Peyer's patch (tissue), 4 donors: ENCODE data around the gene SERINC5. TPM values are rescaled to one million over a fixed set of nuclear protein-coding genes. Genes with fewer than 3 reads are reported as not detected.

Experiments
- DNase-seq, 3 donors: peaks; one replicate each; pipeline ENCODE4 v3.0.0-alpha.2; 2017 to 2019
- H3K27ac ChIP-seq, 4 donors: fragments of 200-600 bp; sonication (generic); one replicate each; pipeline ENCODE4 v1.5.1; 2016 to 2019
- H3K27me3 ChIP-seq, 2 donors: fragments of 200-600 bp; sonication (generic); one replicate each; pipeline ENCODE4 v1.5.1; 2019
- H3K36me3 ChIP-seq, 3 donors: fragments of 200-600 bp; sonication (generic); one replicate each; pipeline ENCODE4 v1.5.1; 2016 to 2019
- H3K4me1 ChIP-seq, 4 donors: fragments of 200-600 bp; sonication (generic); one replicate each; pipeline ENCODE4 v1.5.1; 2016 to 2019
- H3K4me3 ChIP-seq, 4 donors: fragments of 200-600 bp; sonication (generic); 1 replicate in 3 of 4; 2 replicates in 1 of 4; pipeline ENCODE4 v1.5.1; 2016 to 2019; ENCODE audit warnings: mild to moderate bottlenecking in 1 of 4
- H3K9me3 ChIP-seq, 4 donors: fragments of 200-600 bp; sonication (generic); one replicate each; pipeline ENCODE4 v1.5.1; 2016 to 2019; ENCODE audit warnings: mild to moderate bottlenecking in 1 of 4
- CTCF ChIP-seq, 6 experiments: fragments of 450-650 bp in 4 of 6; fragments of 200-600 bp in 2 of 6; sonication (generic) in 1 of 6; IDR thresholded peaks; one replicate each; pipeline ENCODE4 v1.5.1; 2017 to 2019; ENCODE audit warnings: antibody characterized with exemption in 6 of 6, mild to moderate bottlenecking in 3 of 6, moderate library complexity in 1 of 6
- POLR2A ChIP-seq, 2 donors: fragments of 450-650 bp; IDR thresholded peaks; one replicate each; pipeline ENCODE4 v1.5.1; 2017; ENCODE audit warnings: antibody characterized with exemption in 2 of 2, mild to moderate bottlenecking in 2 of 2, moderate library complexity in 2 of 2
- total RNA-seq, 4 donors: library from RNA; depleted of rRNA; stranded (reverse); fragments of >200 nt; gene quantifications; one replicate each; pipeline ENCODE4 v1.1.0, GENCODE V29; 2016

The SERINC5 gene
- total RNA-seq, 4 donors from 2014 or later = 22.3 to 40.9 (median 30.3) TPM

GRCh38 chr5:80105698-80106439, 150.0 kb downstream of the SERINC5 start:
- TF ChIP-seq CTCF (IDR thresholded peaks at IDR 0.05) = no peak
- TF ChIP-seq POLR2A (IDR thresholded peaks at IDR 0.05) = no peak
- DNase-seq = no peak
- Histone ChIP-seq H3K27ac (no peak overlapping the region), H3K4me1 (peaks cover 0 to 5% (median 0%) of the 10 kb centered on the region in 4 donors), H3K36me3 (no peaks in the 10 kb centered on the region), H3K9me3 (no peaks in the 10 kb centered on the region), H3K27me3 (no peaks in the 10 kb centered on the region), H3K4me3 (no peak overlapping the region)

- DNase-seq = no peak
- Histone ChIP-seq H3K27ac (no peak overlapping the region), H3K9me3 (no peaks in the 10 kb centered on the region), H3K4me1 (no peaks in the 10 kb centered on the region), H3K4me3 (no peak overlapping the region), H3K36me3 (no peaks in the 10 kb centered on the region), H3K27me3 (no peaks in the 10 kb centered on the region)
- no peak for TF ChIP-seq CTCF (IDR thresholded peaks at IDR 0.05)
- no peak for TF ChIP-seq POLR2A (IDR thresholded peaks at IDR 0.05)
These were observed 152.5 kb downstream of the SERINC5 start for GRCh38 chr5:80103371-80103770.

- DNase-seq = no peak
- Histone ChIP-seq H3K27me3 (no peaks in the 10 kb centered on the region), H3K9me3 (no peaks in the 10 kb centered on the region), H3K27ac (no peak overlapping the region), H3K36me3 (no peaks in the 10 kb centered on the region), H3K4me1 (no peaks in the 10 kb centered on the region), H3K4me3 (no peak overlapping the region)
- TF ChIP-seq POLR2A (IDR thresholded peaks at IDR 0.05) (no peak), CTCF (IDR thresholded peaks at IDR 0.05) (no peak)
These were observed 153.9 kb downstream of the SERINC5 start for GRCh38 chr5:80101993-80102392.

- Histone ChIP-seq H3K27ac (no peak overlapping the region), H3K4me3 (no peak overlapping the region), H3K36me3 (no peaks in the 10 kb centered on the region), H3K27me3 (no peaks in the 10 kb centered on the region), H3K9me3 (no peaks in the 10 kb centered on the region), H3K4me1 (no peaks in the 10 kb centered on the region)
- TF ChIP-seq POLR2A (IDR thresholded peaks at IDR 0.05) = no peak
- TF ChIP-seq CTCF (IDR thresholded peaks at IDR 0.05) = no peak
- DNase-seq = no peak
These were observed 158.4 kb downstream of the SERINC5 start for GRCh38 chr5:80097451-80097850.

GRCh38 chr5:80094236-80094738, 161.6 kb downstream of the SERINC5 start:
- H3K27me3 ChIP-seq = no peaks in the 10 kb centered on the region
- no peak for TF ChIP-seq CTCF (IDR thresholded peaks at IDR 0.05)
- H3K4me1 ChIP-seq = no peaks in the 10 kb centered on the region
- H3K4me3 ChIP-seq = no peak overlapping the region
- H3K27ac ChIP-seq = no peak overlapping the region
- no peak for DNase-seq
- H3K9me3 ChIP-seq = no peaks in the 10 kb centered on the region
- no peaks in the 10 kb centered on the region for H3K36me3 ChIP-seq
